Kidney (tissue), 14 donors: ENCODE measurements around the gene PPCS. TPM values are rescaled to one million over a fixed set of nuclear protein-coding genes. Genes with fewer than 3 reads are reported as not detected.

Experiments used
- DNase-seq, 5 donors: peaks; one replicate each; pipeline ENCODE4 v3.0.0-alpha.2; 2013 to 2020
- FAIRE-seq: peaks from 2 replicates; lab custom pipeline; 2012; peaks lifted over from hg19 to GRCh38; lab: Jason Lieb, UNC
- H3K27ac ChIP-seq, 2 donors: one replicate each; pipeline ENCODE4 v1.7.0; 2013; ENCODE audit warnings: low read depth in 2 of 2, low read length in 2 of 2, inconsistent platforms in 1 of 2
- H3K27me3 ChIP-seq: one replicate; pipeline ENCODE4 v1.7.1; 2013; ENCODE audit warnings: low read length, inconsistent platforms; ENCODE audit not compliant: control insufficient read depth, insufficient read depth
- H3K36me3 ChIP-seq, 3 donors: one replicate each; pipeline versions ENCODE4 v1.7.0 to v1.7.1; 2013; ENCODE audit warnings: low read length in 3 of 3, control low read depth in 1 of 3, inconsistent platforms in 1 of 3; ENCODE audit not compliant: insufficient read depth in 3 of 3, control insufficient read depth in 2 of 3
- H3K4me1 ChIP-seq, 3 donors: one replicate each; pipeline versions ENCODE4 v1.7.0 to v1.7.1; 2013; ENCODE audit warnings: low read length in 3 of 3, inconsistent platforms in 1 of 3, low read depth in 1 of 3; ENCODE audit not compliant: control insufficient read depth in 2 of 3, insufficient read depth in 2 of 3
- H3K4me3 ChIP-seq, 3 donors: one replicate each; pipeline versions ENCODE4 v1.7.0 to v1.8.1; 2013; ENCODE audit warnings: low read length in 3 of 3, control low read depth in 1 of 3, inconsistent platforms in 1 of 3
- H3K9ac ChIP-seq, 3 donors: one replicate each; pipeline versions ENCODE4 v1.7.0 to v1.7.1; 2013; ENCODE audit warnings: low read length in 3 of 3, control low read depth in 1 of 3, inconsistent platforms in 1 of 3
- H3K9me3 ChIP-seq, 3 donors: one replicate each; pipeline versions ENCODE4 v1.7.0 to v1.7.1; 2013; ENCODE audit warnings: low read length in 3 of 3, control low read depth in 1 of 3, inconsistent platforms in 1 of 3; ENCODE audit not compliant: control insufficient read depth in 2 of 3, insufficient read depth in 1 of 3
- intact Hi-C: fragments of 100-400 bp; cut with DNase I; formaldehyde crosslinking; loops from one replicate; pipeline ENCODE4 v1.11.1; 2022
- polyA plus RNA-seq: library from polyadenylated mRNA; stranded (reverse); fragments of 350-450 nt; fragmentation: Illumina TruSeq; extraction: RNeasy Lipid Tissue Mini Kit (QIAGEN cat#74804); gene quantifications from one replicate; pipeline ENCODE4 v1.2.3, GENCODE V29; 2014; ENCODE audit warnings: low read depth, low replicate concordance; ENCODE audit not compliant: insufficient read depth
- total RNA-seq: library from RNA; stranded (reverse); fragmentation: NEBNext Ultra II Directional; extraction: Animal tissue kit (Norgen Biotek cat#: 25700); gene quantifications from one replicate; pipeline ENCODE4 v1.2.1, GENCODE V29; 2021
- TF ChIP-seq, protein P1 (sequence below): IDR thresholded peaks from 3 replicates; pipeline ENCODE4 v1.5.1; 2012; ENCODE audit warnings: mild to moderate bottlenecking, moderate library complexity, borderline replicate concordance; ENCODE audit not compliant: insufficient read depth; ENCODE audit errors: extremely low read depth
- donor health status: control.
- donor health status: control.
- donor health status: control.
- donor health status: control.
- donor health status: control.
- donor health status: DM: yes; HTN: yes; CAD: no.
- donor health status: Normal renal cell carcinoma (clear cell type).

The PPCS gene
- total and polyA plus RNA-seq, 2 donors from 2014 or later, result 79.3 to 145 TPM

DNA sequence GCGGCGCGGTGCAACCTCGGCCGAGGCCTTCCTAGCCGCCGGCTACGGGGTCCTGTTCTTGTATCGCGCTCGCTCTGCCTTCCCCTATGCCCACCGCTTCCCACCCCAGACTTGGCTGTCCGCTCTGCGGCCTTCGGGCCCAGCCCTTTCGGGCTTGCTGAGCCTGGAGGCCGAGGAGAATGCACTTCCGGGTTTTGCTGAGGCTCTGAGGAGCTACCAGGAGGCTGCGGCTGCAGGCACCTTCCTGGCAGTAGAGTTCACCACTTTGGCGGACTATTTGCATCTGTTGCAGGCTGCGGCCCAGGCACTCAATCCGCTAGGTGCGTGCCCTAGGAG is 379 bp downstream of the PPCS start:
- FAIRE-seq (no peak), DNase-seq (peak in 2 of 5 donors; percentile 72 to 87)
- H3K27me3 ChIP-seq, result no peaks in the 10 kb centered on the region
- peak overlapping the region; percentile 91 to 97 for H3K27ac ChIP-seq
- H3K4me1 ChIP-seq, result peaks cover 0 to 20% (median 0%) of the 10 kb centered on the region in 3 donors
- no peaks in the 10 kb centered on the region for H3K9me3 ChIP-seq
- H3K36me3 ChIP-seq, result peaks cover 0 to 21% (median 13%) of the 10 kb centered on the region in 3 donors
- intact Hi-C loops, result no loop called here
- H3K9ac ChIP-seq, result peak overlapping the region; percentile 18 to 96 (median 94)
- H3K4me3 ChIP-seq, result peak overlapping the region; percentile 91 to 97 (median 94)
- TF ChIP-seq, protein P1, sequence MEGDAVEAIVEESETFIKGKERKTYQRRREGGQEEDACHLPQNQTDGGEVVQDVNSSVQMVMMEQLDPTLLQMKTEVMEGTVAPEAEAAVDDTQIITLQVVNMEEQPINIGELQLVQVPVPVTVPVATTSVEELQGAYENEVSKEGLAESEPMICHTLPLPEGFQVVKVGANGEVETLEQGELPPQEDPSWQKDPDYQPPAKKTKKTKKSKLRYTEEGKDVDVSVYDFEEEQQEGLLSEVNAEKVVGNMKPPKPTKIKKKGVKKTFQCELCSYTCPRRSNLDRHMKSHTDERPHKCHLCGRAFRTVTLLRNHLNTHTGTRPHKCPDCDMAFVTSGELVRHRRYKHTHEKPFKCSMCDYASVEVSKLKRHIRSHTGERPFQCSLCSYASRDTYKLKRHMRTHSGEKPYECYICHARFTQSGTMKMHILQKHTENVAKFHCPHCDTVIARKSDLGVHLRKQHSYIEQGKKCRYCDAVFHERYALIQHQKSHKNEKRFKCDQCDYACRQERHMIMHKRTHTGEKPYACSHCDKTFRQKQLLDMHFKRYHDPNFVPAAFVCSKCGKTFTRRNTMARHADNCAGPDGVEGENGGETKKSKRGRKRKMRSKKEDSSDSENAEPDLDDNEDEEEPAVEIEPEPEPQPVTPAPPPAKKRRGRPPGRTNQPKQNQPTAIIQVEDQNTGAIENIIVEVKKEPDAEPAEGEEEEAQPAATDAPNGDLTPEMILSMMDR, result no peak

DNA sequence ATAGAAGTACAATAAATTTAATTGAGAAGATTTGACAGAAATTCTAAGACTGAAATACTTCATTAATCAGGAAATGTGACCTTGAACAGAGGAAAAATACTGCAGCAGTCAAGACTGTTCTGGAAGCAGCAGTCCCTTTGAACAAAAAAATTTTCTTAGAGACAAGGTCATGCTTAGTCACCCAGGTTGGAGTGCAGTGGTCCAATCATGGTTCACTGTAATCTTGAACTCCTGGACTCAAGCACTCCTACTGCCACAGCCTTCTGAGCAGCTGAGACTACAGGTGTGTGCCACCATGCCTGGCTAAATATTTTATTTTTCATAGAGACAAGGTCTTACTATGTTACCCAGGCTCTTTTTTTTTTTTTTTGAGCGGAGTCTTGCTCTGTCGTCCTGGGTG is 4.9 kb downstream of the PPCS start:
- TF ChIP-seq, protein P1, result no peak
- H3K27ac ChIP-seq, result peak overlapping the region in 1 of 2 donors; percentile 30
- intact Hi-C loops, result no loop called here
- FAIRE-seq (no peak), DNase-seq (no peak)
- H3K4me1 ChIP-seq, result peaks cover 0 to 13% (median 0%) of the 10 kb centered on the region in 3 donors
- peaks cover 0 to 21% (median 13%) of the 10 kb centered on the region in 3 donors for H3K36me3 ChIP-seq
- no peaks in the 10 kb centered on the region for H3K9me3 ChIP-seq
- H3K27me3 ChIP-seq, result no peaks in the 10 kb centered on the region
- H3K9ac ChIP-seq, result no peak overlapping the region
- no peak overlapping the region for H3K4me3 ChIP-seq

DNA sequence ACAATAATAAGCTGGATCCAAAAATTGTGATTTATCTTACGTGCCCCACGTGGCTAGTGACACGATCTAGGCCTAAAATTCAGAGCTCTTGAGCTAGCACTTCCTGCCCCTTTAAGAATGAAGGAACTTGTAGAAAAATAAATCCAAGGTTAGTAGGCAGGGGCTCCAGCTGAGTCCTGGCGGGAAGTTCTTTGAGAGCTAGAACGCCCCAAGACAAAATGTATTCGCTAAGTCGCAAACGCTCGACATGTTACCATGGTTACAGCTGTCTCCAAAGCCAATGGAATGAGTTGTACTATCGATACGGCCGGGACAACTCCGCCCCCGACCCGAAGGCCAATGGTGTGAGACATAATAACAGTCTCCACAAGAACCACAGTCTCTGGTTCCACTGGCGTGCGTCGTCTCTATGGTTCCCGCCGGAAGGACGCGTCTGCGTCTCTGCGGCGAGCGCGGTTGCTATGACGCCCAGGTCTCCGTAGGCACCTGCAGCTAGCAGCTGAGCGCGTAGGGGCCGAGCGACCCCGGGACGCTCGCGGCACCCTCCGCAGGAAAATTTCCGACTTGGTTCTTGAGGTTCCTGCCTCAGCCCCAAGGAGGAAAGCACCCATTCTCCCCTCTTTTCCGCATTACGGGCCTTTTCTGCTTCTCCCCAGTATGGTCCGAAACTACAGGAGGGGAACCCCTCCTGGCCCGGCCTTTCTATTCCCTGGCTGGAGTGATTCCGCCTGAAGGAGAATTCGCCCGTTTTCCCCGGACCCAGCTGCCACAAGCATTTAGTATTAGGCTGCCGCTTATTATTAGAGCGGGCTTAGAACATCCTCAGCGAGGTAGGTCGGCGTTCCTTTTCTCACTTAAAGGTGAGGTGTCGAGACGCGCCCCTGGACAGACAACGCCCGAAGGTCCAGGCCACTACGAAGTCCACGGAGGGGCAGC is 6.8 kb downstream of the PPCS start, which contains the start of gene CCDC30:
Gene CCDC30 (plus strand): TSS at position 459 of the 936 bp plus-strand sequence. CDS start 17,266 bp downstream, outside the sequence.
- peaks cover 0 to 20% (median 13%) of the 10 kb centered on the region in 3 donors for H3K36me3 ChIP-seq
- FAIRE-seq (peak; percentile 99), DNase-seq (peak; percentile 98 to 99 (median 99))
- H3K9me3 ChIP-seq, result no peaks in the 10 kb centered on the region
- TF ChIP-seq, protein P1, result no peak
- intact Hi-C loops, result no loop called here
- H3K4me1 ChIP-seq, result peaks cover 0 to 6% (median 0%) of the 10 kb centered on the region in 3 donors
- no peaks in the 10 kb centered on the region for H3K27me3 ChIP-seq
- H3K9ac ChIP-seq, result peak within 1 kb of the TSS in 2 of 3 donors; percentile 4 to 72
- H3K4me3 ChIP-seq, result peak within 1 kb of the TSS; percentile 46 to 87 (median 83)
- H3K27ac ChIP-seq, result peak within 1 kb of the TSS; percentile 8 to 68
